ENCODE measurements around the gene NYNRIN. TPM values are rescaled to one million over a fixed set of nuclear protein-coding genes. Genes with fewer than 3 reads are reported as not detected.

The NYNRIN gene
- total and polyA plus RNA-seq, 2 of the 8 experiments (the other 6 are each of a cell fraction or from before 2014, with no cell fraction given): 15.2 to 18.3 TPM

- TF ChIP-seq JUND (IDR thresholded peaks at IDR 0.05; ENCODE audit: low read length) (no peak), MAFK (IDR thresholded peaks at IDR 0.05; ENCODE audit: low read depth, low read length) (no peak), BACH1 (IDR thresholded peaks at IDR 0.05; ENCODE audit: low read length) (no peak), ASH2L (IDR thresholded peaks at IDR 0.05; ENCODE audit: low read length) (no peak), POLR2A (IDR thresholded peaks at IDR 0.05; ENCODE audit: control extremely low read depth in 1 of 2, low read depth in 2 of 2, low read length in 2 of 2) (no peak), RFX5 (IDR thresholded peaks at IDR 0.05; ENCODE audit: borderline replicate concordance, low read depth, low read length) (no peak)
Measured at GRCh38 chr14:24388474-24389179, 10.2 kb upstream of the NYNRIN start (continued).

All from H1 (cell line).